NB4 (cell line): ENCODE data around the gene SLC25A33.
"Not testable (repeated sequence)": the region's sequence is repeated elsewhere in the genome, so short reads cannot be mapped to it uniquely, and the experiment has no call there.

Experiments used
- DNase-seq: peaks from one replicate; pipeline ENCODE4 v3.0.0; 2010; ENCODE audit warnings: low read depth
- H3K4me3 ChIP-seq: one replicate; pipeline ENCODE4 v1.5.1; 2011; ENCODE audit warnings: mild to moderate bottlenecking, low read depth, low read length, moderate library complexity
- CTCF ChIP-seq: IDR thresholded peaks from one replicate; pipeline ENCODE4 v1.5.1; 2012; ENCODE audit warnings: low read depth, low read length
- MYC ChIP-seq: IDR thresholded peaks from 2 replicates; pipeline ENCODE4 v1.6.1; 2011; ENCODE audit warnings: low read depth, low read length
- POLR2A ChIP-seq: IDR thresholded peaks from 2 replicates; pipeline ENCODE4 v1.6.1; 2011; ENCODE audit warnings: mild to moderate bottlenecking; ENCODE audit not compliant: insufficient read length; ENCODE audit errors: extremely low read depth
- TF ChIP-seq, protein P1 (sequence below): IDR thresholded peaks from 2 replicates; pipeline ENCODE4 v1.6.1; 2011; ENCODE audit warnings: low read depth, low read length

The SLC25A33 gene

DNA sequence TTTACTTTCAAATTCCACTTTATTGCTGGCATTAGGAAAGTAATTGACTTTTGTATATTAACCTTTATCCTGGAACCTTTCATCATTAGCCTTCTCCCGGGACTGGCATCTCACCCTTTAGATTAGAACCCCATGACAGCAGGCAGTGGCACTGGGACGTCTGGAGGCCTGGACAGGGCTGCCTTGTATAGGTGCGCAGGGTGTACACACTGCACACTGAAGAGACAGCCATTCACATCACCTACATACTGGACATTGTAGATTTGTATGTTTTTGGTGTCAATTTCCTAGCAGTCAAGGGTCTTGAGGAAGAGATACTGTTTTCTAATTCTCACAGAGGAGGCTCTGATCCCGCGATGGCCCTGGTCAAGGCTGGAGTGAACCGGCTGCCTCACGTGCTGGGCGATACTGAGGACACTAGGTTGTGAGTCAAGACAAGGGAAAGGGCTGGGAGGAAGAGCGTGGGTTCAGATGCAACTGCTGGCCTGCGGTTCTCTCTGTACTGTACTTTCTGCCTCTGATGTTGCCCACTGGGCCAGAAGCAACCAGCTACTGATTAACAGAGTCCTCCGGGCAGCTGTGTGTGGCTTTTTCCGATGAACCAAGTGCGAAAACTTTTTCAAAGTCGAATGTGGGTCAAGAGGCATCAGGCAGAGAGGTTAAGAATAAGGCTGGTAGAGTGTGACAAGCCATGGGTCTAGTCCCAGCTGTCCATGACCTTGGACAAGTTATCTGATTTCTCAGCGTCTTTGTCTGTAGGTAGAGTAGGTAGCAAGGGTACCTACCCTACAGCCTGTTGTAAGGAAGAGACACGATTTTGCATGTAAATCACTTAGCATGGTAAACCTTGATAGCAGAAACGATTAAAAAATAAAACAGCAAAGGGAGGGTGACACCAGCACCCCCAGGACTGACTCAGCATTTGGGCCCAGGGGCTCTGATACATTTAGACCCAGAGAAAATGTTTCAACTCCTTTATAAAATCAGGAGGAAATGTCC is 38.2 kb upstream of the SLC25A33 start:
- no peak overlapping the region for H3K4me3 ChIP-seq

DNA sequence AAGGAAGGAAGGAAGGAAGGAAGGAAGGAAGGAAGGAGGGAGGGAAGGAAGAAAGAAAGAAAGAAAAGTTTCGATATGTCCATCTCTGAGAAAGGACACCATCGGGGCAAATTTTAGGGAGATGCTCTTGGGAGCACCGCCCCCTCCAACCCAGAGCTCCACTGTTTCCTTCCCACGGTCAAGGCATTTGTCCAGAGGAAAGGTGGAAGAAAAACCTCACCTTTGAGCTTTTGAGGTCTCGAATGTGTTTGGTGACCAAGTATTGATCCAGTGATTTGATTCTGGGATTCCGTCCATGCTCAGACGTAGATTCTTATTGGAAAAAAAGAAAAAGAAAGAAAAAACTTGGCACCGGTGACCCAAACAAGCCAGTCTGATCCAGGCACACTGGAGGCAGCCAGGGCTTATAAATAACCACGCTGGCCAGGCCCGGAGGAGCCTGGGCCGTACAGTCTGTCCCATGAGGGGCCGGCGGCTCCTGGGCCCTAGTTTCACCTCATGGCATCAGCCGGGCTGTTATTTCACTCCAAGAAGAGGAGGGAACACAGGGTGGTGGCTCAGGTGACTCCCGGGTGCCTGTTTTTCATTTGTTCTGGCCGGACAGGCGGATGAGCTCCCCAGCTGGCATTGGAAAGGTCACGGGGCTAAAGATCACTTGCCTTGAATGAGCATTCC is 36.1 kb upstream of the SLC25A33 start:
- TF ChIP-seq, protein P1, sequence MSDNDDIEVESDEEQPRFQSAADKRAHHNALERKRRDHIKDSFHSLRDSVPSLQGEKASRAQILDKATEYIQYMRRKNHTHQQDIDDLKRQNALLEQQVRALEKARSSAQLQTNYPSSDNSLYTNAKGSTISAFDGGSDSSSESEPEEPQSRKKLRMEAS, result no peak
- TF ChIP-seq CTCF, result no peak
- TF ChIP-seq POLR2A, result no peak
- no peak for TF ChIP-seq MYC
- DNase-seq, result no peak
- no peak overlapping the region for H3K4me3 ChIP-seq

More for the DNA sequence above, 38.2 kb upstream of the SLC25A33 start:
- DNase-seq, result no peak
- TF ChIP-seq POLR2A (no peak), MYC (no peak), CTCF (no peak)
- TF ChIP-seq, protein P1, result no peak

- TF ChIP-seq POLR2A, result no peak
- no peak for TF ChIP-seq MYC
- TF ChIP-seq, protein P1, result no peak
- no peak for TF ChIP-seq CTCF
- no peak overlapping the region for H3K4me3 ChIP-seq
- DNase-seq, result no peak
These were observed 34.1 kb upstream of the SLC25A33 start for GRCh38 chr1:9505143-9505542.

- H3K4me3 ChIP-seq, result no peak overlapping the region
- DNase-seq, result no peak
- no peak for TF ChIP-seq MYC
These were observed 32.4 kb upstream of the SLC25A33 start for GRCh38 chr1:9506901-9507300.

- no peak overlapping the region for H3K4me3 ChIP-seq
- DNase-seq, result peak; percentile 25
- TF ChIP-seq CTCF (no peak), POLR2A (no peak), MYC (no peak)
- TF ChIP-seq, protein P1, result no peak
These were observed 29.1 kb upstream of the SLC25A33 start for GRCh38 chr1:9510130-9510529.

GRCh38 chr1:9515550-9515949 is 23.7 kb upstream of the SLC25A33 start:
- not testable (repeated sequence) for DNase-seq

More at GRCh38 chr1:9515550-9515949, 23.7 kb upstream of the SLC25A33 start:
- H3K4me3 ChIP-seq, result not testable (repeated sequence)
